Loucy (cell line): ENCODE data around the gene MAFB.

Experiments used
- CTCF ChIP-seq: fragments of 200-600 bp; sonication (generic); conservative IDR thresholded peaks from 2 replicates; pipeline ENCODE4 v1.5.1; 2014; ENCODE audit warnings: mild to moderate bottlenecking, antibody characterized with exemption, low read length
- EZH2phosphoT487 ChIP-seq: fragments of 200-600 bp; IDR thresholded peaks from 2 replicates; pipeline ENCODE4 v1.6.1; 2018; ENCODE audit warnings: antibody characterized with exemption, mild to moderate bottlenecking, moderate library complexity, borderline replicate concordance

DNA sequence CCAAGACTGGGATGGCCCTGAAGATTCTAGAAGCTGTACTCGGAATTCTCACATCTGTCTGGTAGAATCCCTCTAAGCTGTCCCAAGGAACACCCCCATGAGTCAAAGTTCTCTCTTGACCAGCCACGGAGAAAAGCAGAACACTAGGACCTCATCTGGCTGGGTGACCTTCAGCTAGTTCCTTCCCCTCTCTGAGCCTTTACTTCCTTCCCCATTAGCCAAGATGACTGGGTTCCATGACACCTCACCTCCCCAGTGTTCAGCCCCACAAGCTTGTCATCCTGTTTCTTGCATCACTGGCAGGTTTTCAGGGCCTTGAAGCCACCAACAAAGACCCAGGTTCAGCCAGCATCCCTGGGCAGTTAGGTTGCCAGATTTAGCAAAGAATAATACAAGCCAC is 47.8 kb downstream of the MAFB start:
- TF ChIP-seq CTCF: no peak
- TF ChIP-seq EZH2phosphoT487: no peak
